ENCODE measurements around the gene CDKN1C.

- TF ChIP-seq CTCF (IDR thresholded peaks at IDR 0.05) (no peak), EZH2phosphoT487 (IDR thresholded peaks at IDR 0.05) (no peak), EZH2 (IDR thresholded peaks at IDR 0.05) (no peak)
Observed at GRCh38 chr11:2863276-2863618, 22.3 kb downstream of the CDKN1C start.

Measured in neural progenitor cell (in vitro differentiated cells).